Activated CD4-positive, alpha-beta T cell treated with anti-CD3 and anti-CD28 coated beads, Interleukin-2, amount 50 U/mL, for 1 hour (primary cell): ENCODE measurements around the gene STARD13.

ENCODE experiments used
- DNase-seq: peaks from one replicate; pipeline ENCODE4 v3.0.0-alpha.2; 2020

Gene STARD13

DNA sequence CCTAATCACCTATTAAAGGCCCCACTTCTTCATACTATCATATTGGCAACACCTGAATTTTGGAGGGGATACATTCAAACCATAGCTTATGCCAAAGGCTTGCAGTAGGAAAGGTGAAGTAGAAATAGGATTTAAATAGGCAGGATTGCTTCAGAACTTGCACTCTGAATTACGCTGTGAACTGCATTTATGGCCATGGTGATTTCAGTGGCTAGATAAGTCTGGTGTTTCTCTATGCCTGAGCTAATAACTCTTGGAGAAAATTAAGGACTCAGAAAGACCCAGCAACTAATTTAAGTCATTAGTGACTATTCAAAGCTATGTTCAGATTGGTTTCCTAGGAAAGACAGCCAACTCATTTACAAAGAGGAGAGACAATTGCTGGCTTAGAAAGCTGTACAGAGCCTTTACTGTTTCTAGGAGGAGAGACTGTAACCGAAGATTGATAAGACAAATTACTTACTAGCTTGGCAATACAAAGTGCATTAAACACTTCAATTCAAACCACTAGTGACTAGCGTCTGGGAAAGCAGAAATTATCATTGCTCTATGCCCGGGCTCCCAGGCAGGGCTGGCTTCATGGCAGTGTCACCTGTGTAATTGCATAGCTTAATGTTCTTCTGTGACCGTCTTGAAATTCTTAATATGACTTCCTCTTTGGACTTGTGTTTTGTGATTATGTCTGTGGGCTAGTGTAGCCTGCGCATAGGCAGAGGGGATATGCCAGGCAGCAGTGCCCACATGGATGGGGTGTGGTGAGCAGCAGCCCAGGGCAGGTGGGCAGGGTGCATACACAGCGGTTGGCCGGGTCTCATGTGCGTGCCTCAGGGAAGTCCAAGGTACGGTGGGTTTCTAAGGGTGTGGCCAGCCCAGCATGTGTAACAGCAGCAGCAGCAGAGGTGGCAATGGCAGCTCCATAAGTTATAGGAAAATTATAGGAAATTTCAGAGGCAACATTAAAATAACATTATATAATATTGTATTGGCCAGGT, 209.3 kb downstream of the STARD13 start:
- DNase-seq = no peak

DNA sequence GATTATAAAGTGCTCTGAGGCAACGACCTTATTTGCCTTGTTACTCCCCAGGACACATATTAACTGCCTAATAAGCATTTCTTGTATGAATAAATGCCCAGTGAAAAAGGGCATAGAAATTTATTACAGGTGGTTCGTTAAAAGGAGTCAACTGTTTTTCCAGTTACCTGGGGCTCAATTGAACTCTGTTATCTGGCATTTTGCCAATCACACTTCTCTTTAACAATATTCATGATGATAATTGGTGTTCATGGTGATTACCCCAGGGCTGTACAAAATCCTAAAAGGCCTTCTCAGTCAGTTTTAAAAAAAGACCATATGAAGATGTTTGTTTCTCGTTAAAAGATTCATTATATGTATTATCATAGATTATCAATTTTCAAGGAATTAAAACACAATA, 212.2 kb downstream of the STARD13 start:
- DNase-seq = no peak

DNA sequence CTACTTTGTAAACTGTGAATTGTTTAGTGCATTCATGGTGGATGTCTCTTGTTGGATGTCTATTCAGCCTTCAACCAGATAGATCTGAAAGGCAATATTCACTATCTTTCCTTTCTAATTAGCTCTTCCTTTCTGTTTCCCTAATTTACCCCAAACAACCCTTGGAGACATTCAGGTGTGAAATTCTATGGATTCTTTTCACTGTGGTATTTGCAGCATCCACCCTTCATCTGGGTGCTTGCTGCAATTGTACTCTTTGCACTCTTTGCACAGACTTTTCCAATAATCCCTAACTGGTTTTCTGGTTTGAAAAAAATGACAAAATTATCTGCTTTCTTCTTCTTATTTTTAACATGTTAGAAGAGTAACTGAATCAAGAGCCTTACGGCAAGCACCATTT, 212.8 kb downstream of the STARD13 start:
- no peak for DNase-seq

DNA sequence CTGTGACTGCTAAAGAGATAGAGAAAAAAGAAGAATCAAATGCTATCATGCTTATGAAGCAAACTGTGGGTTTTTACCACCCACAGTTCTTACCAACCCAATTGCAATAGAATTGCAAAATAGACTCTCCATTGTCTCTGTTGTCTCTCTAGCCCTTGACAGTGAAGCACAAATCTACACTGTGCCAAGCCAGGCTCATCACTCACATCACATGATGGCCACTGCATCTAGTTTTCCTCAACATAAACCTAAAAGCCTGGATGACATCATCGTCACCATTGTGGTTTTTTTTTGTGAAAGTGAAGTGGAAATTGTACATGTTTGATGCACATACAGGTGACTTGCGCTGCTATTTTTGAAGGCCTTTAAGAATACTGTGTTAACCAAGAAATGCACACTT, 213.3 kb downstream of the STARD13 start:
- no peak for DNase-seq

DNA sequence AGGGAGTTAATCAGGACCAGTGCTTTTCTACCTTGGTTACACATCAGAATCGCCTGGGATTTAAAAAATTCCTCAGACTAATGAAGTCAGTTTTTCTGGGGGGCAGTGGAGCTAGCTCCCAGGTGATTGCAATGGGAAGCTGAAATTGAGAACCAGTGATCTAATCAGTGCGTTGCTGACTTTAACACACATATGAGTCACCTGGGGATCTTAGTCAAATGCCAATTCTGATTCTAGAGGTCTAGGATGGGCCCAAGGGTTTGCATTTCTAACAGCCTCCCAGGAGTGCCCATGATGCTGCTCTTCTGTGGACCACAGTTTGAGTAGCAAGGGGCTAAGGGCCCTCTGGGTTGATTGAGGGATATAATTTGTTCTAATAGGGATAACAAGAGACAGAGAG, 214.8 kb downstream of the STARD13 start:
- no peak for DNase-seq

DNA sequence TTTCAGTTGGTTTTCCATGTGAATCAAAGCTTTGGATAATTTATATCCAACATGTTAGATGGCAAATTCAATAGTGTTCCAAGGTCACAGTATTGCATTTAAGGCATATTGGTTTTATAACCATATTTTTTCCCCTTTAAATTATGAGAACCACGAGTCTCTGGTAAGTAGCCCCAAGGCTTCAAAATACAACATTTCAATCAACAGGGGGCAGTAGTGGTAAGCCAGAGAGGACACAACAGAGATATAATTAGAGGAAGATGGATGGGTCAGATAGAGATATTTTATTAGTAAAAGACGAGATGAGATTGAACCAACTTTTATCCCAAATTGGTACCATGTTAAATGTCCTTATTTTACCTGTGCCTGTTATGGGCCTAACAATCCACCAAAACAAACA, 216.2 kb downstream of the STARD13 start:
- no peak for DNase-seq

DNA sequence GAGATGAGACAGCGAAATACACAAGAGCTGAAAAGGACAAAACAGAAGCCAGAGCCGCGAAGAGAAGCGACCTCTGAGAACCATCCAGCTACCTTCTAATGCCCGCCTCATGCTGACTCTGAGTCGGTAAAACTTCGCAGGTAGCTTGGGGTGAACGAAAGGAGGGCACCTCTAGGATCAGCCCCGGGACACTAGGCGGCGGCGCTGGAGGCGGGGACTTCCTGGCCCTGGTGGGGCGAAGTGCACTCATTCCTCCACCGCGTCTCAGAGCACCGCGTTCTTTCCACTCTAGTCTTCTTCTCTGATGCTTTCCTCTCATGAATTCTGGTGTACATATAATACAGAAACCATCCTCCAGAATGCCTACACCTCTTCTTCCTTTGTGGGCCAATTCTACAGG, 219.2 kb downstream of the STARD13 start:
- DNase-seq = no peak

DNA sequence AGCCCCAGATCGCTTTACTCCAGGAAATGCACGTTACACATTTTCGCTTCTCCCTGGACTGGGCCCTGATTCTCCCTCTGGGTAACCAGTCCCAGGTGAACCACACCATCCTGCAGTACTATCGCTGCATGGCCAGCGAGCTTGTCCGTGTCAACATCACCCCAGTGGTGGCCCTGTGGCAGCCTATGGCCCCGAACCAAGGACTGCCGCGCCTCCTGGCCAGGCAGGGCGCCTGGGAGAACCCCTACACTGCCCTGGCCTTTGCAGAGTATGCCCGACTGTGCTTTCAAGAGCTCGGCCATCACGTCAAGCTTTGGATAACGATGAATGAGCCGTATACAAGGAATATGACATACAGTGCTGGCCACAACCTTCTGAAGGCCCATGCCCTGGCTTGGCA, 224.7 kb downstream of the STARD13 start:
- DNase-seq = no peak

DNA sequence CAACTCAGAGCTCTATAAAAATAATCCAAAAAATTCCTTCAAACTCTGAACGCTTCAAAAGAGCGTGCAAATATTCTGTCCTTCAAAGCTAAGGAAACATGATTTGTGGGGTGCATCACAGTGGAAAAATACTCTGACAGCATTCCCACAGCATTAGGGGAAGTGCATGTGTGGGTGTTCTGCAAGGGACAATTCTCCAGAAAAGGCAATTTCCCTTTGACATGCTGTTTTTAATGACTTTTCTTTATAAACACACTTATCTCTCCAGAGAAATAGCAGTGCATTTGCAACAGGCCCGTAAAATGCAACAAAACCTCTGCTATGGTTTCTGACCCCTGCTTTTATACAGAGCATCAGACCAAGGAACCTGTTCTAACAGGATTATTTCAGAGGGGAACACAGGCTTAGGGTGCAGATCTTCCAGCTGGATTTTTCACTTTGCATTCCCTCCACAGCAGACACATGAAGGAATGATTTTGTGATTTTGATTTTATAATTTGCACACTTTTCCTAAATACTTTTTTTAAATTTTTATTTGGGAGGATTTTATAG, 226.7 kb downstream of the STARD13 start:
- no peak for DNase-seq

DNA sequence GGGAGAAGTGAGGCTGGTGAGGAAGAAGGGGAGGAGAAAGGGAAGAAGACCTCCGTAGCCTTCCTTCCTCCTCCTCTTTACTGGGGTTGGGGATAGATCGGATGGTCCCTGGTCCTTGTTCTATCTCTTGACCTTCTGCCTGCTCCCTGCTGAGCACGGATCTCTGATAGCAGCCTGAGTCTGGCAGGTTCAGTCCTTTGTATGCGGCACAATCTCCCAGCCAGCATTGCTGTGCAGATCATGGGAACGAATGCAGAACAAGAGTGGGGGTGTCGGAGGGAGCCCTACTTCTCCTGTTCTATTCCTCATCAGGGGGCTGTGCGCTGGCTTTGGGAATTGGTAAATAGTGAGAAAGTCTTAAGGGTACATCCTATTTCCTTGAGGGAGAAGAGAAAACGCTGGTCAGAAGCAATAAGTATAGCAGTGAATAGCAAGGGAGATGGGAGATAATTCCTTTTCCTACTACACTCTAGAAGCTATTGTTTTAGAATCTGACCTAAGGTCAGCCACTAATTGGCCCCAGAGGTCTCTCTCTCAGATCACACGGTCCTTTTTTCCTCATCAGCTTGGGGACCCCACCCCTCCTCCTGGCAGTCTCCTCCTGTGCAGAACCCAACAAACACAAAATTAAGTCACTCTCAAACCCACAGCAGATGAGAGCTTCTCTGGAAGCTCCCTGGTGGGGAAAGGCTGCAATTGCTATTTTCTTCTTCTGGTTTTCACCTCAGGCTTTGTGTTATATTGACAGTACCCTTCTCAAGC, 228.4 kb downstream of the STARD13 start:
- no peak for DNase-seq

DNA sequence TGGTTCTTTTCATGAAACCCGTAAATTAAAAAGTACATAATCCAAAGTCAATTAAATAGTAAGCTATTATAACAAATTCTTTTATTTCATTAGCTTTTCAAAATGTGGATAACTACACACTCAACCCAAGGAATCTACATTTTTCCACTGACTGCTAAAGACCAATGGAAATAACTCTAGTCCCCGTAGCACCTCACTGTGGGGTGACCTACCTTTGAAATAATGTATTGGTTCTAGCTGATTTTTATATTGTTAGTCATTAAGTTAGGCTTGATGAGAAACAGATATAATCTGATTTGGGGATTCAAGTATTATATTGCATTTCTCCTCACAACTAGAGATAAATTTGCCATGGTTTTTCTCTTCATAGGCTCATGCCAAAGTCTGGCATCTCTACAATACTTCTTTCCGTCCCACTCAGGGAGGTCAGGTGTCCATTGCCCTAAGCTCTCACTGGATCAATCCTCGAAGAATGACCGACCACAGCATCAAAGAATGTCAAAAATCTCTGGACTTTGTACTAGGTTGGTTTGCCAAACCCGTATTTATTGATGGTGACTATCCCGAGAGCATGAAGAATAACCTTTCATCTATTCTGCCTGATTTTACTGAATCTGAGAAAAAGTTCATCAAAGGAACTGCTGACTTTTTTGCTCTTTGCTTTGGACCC, 232.0 kb downstream of the STARD13 start:
- no peak for DNase-seq
